Ascending aorta (tissue), 2 donors: ENCODE data around the gene SLC6A11. TPM values are rescaled to one million over a fixed set of nuclear protein-coding genes. Genes with fewer than 3 reads are reported as not detected.

Experiments used
- DNase-seq, 2 donors: peaks; one replicate each; pipeline ENCODE4 v3.0.0-alpha.2; 2019; ENCODE audit warnings: low spot score in 2 of 2
- H3K27ac ChIP-seq, 2 donors: fragments of 200-600 bp; sonication (generic); one replicate each; pipeline ENCODE4 v1.5.1; 2016 to 2017; ENCODE audit warnings: mild to moderate bottlenecking in 1 of 2
- H3K27me3 ChIP-seq: fragments of 200-600 bp; sonication (generic); one replicate; pipeline ENCODE4 v1.5.1; 2017
- H3K36me3 ChIP-seq, 2 donors: fragments of 200-600 bp; sonication (generic); one replicate each; pipeline ENCODE4 v1.5.1; 2016
- H3K4me1 ChIP-seq, 2 donors: fragments of 200-600 bp; sonication (generic); one replicate each; pipeline ENCODE4 v1.5.1; 2016 to 2017; ENCODE audit warnings: mild to moderate bottlenecking in 1 of 2
- H3K4me3 ChIP-seq, 2 donors: fragments of 200-600 bp; sonication (generic); one replicate each; pipeline ENCODE4 v1.5.1; 2016 to 2017; ENCODE audit warnings: mild to moderate bottlenecking in 1 of 2
- H3K9me3 ChIP-seq, 2 donors: fragments of 200-600 bp; sonication (generic); one replicate each; pipeline ENCODE4 v1.5.1; 2016
- CTCF ChIP-seq, 3 experiments: fragments of 200-600 bp in 2 of 3; fragments of 450-650 bp in 1 of 3; sonication (generic) in 2 of 3; IDR thresholded peaks; one replicate each; pipeline ENCODE4 v1.5.1; 2016 to 2019; ENCODE audit warnings: antibody characterized with exemption in 3 of 3, mild to moderate bottlenecking in 1 of 3, moderate library complexity in 1 of 3
- intact Hi-C: fragments of 100-400 bp; cut with DNase I; formaldehyde crosslinking; loops from one replicate; pipeline ENCODE4 v1.15.1; 2023
- total RNA-seq: library from RNA; depleted of rRNA; stranded (reverse); fragments of >200 nt; gene quantifications from one replicate; pipeline ENCODE4 v1.1.0, GENCODE V29; 2016

The SLC6A11 gene
- total RNA-seq, 1 donor from 2014 or later: not detected

GRCh38 chr3:10975695-10976234 lies 159.7 kb downstream of the SLC6A11 start:
- Histone ChIP-seq H3K4me1 (no peaks in the 10 kb centered on the region), H3K36me3 (no peaks in the 10 kb centered on the region), H3K27ac (no peak overlapping the region), H3K9me3 (no peaks in the 10 kb centered on the region), H3K4me3 (no peak overlapping the region), H3K27me3 (no peaks in the 10 kb centered on the region)
- no peak for DNase-seq
- TF ChIP-seq CTCF (IDR thresholded peaks at IDR 0.05): no peak
- intact Hi-C loops: no loop called here

- Histone ChIP-seq H3K4me3 (no peak overlapping the region), H3K9me3 (no peaks in the 10 kb centered on the region), H3K27ac (no peak overlapping the region), H3K36me3 (no peaks in the 10 kb centered on the region), H3K4me1 (no peaks in the 10 kb centered on the region), H3K27me3 (no peaks in the 10 kb centered on the region)
- intact Hi-C loops: no loop called here
- DNase-seq: no peak
- TF ChIP-seq CTCF (IDR thresholded peaks at IDR 0.05): no peak
These were observed 160.7 kb downstream of the SLC6A11 start for GRCh38 chr3:10976770-10977169.

- Histone ChIP-seq H3K27me3 (no peaks in the 10 kb centered on the region), H3K27ac (no peak overlapping the region), H3K4me1 (peaks cover 0 to 5% of the 10 kb centered on the region in 2 donors), H3K9me3 (no peaks in the 10 kb centered on the region), H3K4me3 (no peak overlapping the region), H3K36me3 (no peaks in the 10 kb centered on the region)
- no peak for DNase-seq
- no peak for TF ChIP-seq CTCF (IDR thresholded peaks at IDR 0.05)
- intact Hi-C loops: no loop called here
These were observed 162.0 kb downstream of the SLC6A11 start for GRCh38 chr3:10977892-10978510.

- no peaks in the 10 kb centered on the region for H3K27me3 ChIP-seq
- H3K4me3 ChIP-seq: no peak overlapping the region
- intact Hi-C loops: no loop called here
- H3K4me1 ChIP-seq: peaks cover 0 to 7% of the 10 kb centered on the region in 2 donors
- H3K36me3 ChIP-seq: no peaks in the 10 kb centered on the region
- no peak overlapping the region for H3K27ac ChIP-seq
- H3K9me3 ChIP-seq: no peaks in the 10 kb centered on the region
- no peak for TF ChIP-seq CTCF (IDR thresholded peaks at IDR 0.05)
- DNase-seq: no peak
These were observed 162.9 kb downstream of the SLC6A11 start for GRCh38 chr3:10978956-10979355.

GRCh38 chr3:10980312-10980711 lies 164.3 kb downstream of the SLC6A11 start:
- Histone ChIP-seq H3K27ac (no peak overlapping the region), H3K4me3 (no peak overlapping the region), H3K27me3 (no peaks in the 10 kb centered on the region), H3K9me3 (no peaks in the 10 kb centered on the region), H3K4me1 (peaks cover 0 to 7% of the 10 kb centered on the region in 2 donors), H3K36me3 (no peaks in the 10 kb centered on the region)
- intact Hi-C loops: no loop called here
- no peak for TF ChIP-seq CTCF (IDR thresholded peaks at IDR 0.05)
- no peak for DNase-seq
